Stimulated activated CD8-positive, alpha-beta memory T cell treated with anti-CD3 and anti-CD28 coated beads, Interleukin-4, amount 100 ng/mL, for 1 hour (primary cell): ENCODE measurements around the gene CKMT2.
"Not testable (repeated sequence)": the region's sequence is repeated elsewhere in the genome, so short reads cannot be mapped to it uniquely, and the experiment has no call there.

Experiments used
- DNase-seq, 2 donors: peaks; one replicate each; pipeline ENCODE4 v3.0.0-alpha.2; 2020; ENCODE audit warnings: low read depth in 2 of 2, low spot score in 1 of 2

Gene CKMT2

GRCh38 chr5:81249240-81249639, 16.1 kb downstream of the CKMT2 start:
- DNase-seq: no peak

- DNase-seq: no peak
Observed at GRCh38 chr5:81250004-81250403, 16.9 kb downstream of the CKMT2 start.

GRCh38 chr5:81251922-81252321, 18.8 kb downstream of the CKMT2 start:
- DNase-seq: no peak

GRCh38 chr5:81252904-81253303, 19.8 kb downstream of the CKMT2 start:
- DNase-seq: no peak

GRCh38 chr5:81253875-81254274, 20.8 kb downstream of the CKMT2 start:
- no peak for DNase-seq

- DNase-seq: no peak
Observed at GRCh38 chr5:81254886-81255559, 21.9 kb downstream of the CKMT2 start.

GRCh38 chr5:81256766-81257165, 23.6 kb downstream of the CKMT2 start:
- no peak for DNase-seq

- DNase-seq: not testable (repeated sequence)
Observed at GRCh38 chr5:81262796-81263195, 29.7 kb downstream of the CKMT2 start.

- DNase-seq: no peak
Observed at GRCh38 chr5:81265101-81265500, 32.0 kb downstream of the CKMT2 start.

- no peak for DNase-seq
Observed at GRCh38 chr5:81268521-81269196, 35.5 kb downstream of the CKMT2 start.

- no peak for DNase-seq
Observed at GRCh38 chr5:81269751-81270393, 36.8 kb downstream of the CKMT2 start.

- not testable (repeated sequence) for DNase-seq
Observed at GRCh38 chr5:81270394-81271027, 37.4 kb downstream of the CKMT2 start.

- no peak for DNase-seq
Observed at GRCh38 chr5:81283976-81284375, 50.9 kb downstream of the CKMT2 start.

GRCh38 chr5:81286059-81286617, 53.0 kb downstream of the CKMT2 start:
- no peak for DNase-seq

- DNase-seq: no peak
Observed at GRCh38 chr5:81288021-81288433, 54.9 kb downstream of the CKMT2 start.

GRCh38 chr5:81290146-81290545, 57.0 kb downstream of the CKMT2 start:
- no peak for DNase-seq

GRCh38 chr5:81292130-81292529, 59.0 kb downstream of the CKMT2 start:
- no peak for DNase-seq

- DNase-seq: not testable (repeated sequence)
Observed at GRCh38 chr5:81294021-81294420, 60.9 kb downstream of the CKMT2 start.

- no peak for DNase-seq
Observed at GRCh38 chr5:81297531-81297930, 64.4 kb downstream of the CKMT2 start.

GRCh38 chr5:81300921-81301270, 67.8 kb downstream of the CKMT2 start:
- DNase-seq: no peak

GRCh38 chr5:81301271-81302015, 68.3 kb downstream of the CKMT2 start, which contains the start of gene ZCCHC9:
ZCCHC9 (plus strand) TSS chr5:81301587; CDS start chr5:81304758, 3,171 bp downstream.
- peak; percentile 84 to 90 for DNase-seq
